Measurements from ENCODE around the gene VASP.
"Not testable (repeated sequence)": the region's sequence is repeated elsewhere in the genome, so short reads cannot be mapped to it uniquely, and the experiment has no call there.

VASP gene

GRCh38 chr19:45497791-45498190, 9.5 kb upstream of the VASP start:
- DNase-seq (ENCODE audit: low spot score), result no peak

- DNase-seq (ENCODE audit: low spot score), result no peak
Measured at GRCh38 chr19:45498411-45499195, 8.7 kb upstream of the VASP start, which contains the start of gene PPM1N. Gene PPM1N (plus strand): TSS chr19:45498443. CDS start chr19:45498473, 30 bp downstream.

GRCh38 chr19:45499196-45500180, 7.8 kb upstream of the VASP start:
- DNase-seq (ENCODE audit: low spot score), result no peak

GRCh38 chr19:45500918-45501729, 6.2 kb upstream of the VASP start:
- no peak for DNase-seq (ENCODE audit: low spot score)

GRCh38 chr19:45501730-45502014, 5.6 kb upstream of the VASP start:
- no peak for DNase-seq (ENCODE audit: low spot score)

- DNase-seq (ENCODE audit: low spot score), result no peak
Measured at GRCh38 chr19:45502111-45502510, 5.2 kb upstream of the VASP start.

DNA sequence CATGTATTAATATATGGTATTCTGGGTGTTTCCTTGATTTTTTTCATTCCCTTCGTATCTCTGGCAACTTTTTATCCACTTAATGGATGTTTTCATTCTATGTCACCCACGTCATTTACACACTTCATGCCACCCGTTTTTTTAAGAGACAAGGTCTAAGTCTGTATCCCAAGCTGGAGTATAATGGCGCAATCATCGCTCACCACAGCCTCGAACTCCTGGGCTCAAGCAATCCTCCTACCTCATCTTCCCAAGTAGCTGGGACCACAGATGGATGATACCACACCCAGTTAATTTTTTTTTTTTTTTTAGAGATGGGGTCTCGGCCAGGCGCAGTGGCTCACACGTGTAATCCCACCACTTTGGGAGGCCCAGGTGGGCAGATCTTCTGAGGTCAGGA, 3.4 kb upstream of the VASP start:
- DNase-seq (ENCODE audit: low spot score), result no peak

GRCh38 chr19:45505151-45505995, 1.9 kb upstream of the VASP start:
- DNase-seq (ENCODE audit: low spot score), result no peak

DNA sequence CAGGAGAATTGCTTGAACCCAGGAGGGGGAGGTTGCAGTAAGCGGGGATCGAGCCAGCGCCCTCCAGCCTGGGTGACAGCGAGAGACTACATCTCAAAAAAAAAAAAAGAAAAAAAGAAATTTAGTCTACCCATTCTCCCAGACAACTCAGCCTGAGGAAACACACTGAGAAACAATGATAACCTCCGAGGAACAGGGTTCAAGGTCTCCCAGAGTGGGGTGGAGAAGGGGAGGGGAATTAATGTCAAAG, 1.4 kb upstream of the VASP start:
- DNase-seq (ENCODE audit: low spot score), result no peak

DNA sequence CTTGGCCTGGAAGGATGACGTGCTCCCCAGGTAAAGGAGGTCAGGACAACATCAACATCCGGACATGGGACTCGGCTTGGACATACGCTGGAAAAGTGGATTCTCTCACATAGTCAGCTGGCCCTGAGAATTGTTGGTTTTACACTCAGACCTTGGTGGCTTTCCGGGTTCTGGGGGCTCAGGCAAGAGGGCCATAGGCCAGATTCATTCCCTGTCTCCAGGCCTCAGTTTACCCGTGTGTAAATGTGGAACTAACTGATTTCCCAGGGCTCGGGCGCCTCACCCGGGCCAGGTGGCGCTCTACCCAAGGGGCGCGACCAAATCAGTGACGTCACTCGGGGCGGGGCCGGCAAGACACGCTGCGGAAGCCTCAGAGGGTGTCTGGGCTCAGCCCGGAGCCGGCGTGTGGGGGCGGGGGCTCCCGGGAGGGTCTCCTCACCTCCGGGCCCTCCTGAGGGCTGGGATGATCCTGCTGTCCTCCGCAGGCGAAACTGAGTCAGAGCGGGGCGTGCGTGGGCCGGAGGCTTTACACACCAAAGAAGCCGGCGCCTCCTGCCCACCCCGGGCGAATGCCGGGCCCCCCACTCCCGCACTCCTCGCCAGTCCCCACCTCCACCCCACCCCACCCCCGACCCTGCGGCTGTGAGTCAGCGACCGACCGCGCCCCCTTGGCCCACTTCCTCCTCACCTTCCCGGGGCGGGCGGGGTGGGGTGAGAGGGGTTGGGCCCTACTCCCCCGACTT, 862 bp upstream of the VASP start:
- DNase-seq (ENCODE audit: low spot score), result peak; percentile 83

DNA sequence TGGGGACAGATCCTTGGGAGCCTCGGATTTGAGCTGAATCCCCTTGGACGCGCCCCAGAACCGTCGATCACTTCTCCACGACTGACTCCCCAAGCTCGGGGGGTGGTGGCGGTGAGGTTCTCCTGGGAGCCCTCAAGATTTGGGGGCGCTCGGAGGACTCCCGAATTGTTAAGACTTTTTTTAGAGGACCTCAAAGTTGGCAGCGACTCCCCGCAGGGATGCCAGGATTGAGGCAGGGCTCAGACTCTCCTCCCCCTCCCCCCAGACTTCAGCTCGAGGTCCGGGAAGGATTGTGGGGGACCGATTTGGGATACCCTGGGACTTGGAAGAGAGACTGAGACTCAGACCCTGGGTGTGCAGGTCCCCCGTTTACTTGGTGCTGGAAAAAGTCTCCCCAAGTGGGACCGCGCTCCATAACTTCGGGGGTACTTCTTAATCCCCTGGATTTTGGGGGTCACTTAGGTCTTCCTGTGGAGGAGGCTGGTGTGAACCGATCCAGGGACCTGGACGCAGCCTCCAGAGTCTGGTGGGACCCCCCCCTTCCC, 665 bp downstream of the VASP start:
- DNase-seq (ENCODE audit: low spot score), result no peak

GRCh38 chr19:45508417-45508860, 1.2 kb downstream of the VASP start:
- no peak for DNase-seq (ENCODE audit: low spot score)

DNA sequence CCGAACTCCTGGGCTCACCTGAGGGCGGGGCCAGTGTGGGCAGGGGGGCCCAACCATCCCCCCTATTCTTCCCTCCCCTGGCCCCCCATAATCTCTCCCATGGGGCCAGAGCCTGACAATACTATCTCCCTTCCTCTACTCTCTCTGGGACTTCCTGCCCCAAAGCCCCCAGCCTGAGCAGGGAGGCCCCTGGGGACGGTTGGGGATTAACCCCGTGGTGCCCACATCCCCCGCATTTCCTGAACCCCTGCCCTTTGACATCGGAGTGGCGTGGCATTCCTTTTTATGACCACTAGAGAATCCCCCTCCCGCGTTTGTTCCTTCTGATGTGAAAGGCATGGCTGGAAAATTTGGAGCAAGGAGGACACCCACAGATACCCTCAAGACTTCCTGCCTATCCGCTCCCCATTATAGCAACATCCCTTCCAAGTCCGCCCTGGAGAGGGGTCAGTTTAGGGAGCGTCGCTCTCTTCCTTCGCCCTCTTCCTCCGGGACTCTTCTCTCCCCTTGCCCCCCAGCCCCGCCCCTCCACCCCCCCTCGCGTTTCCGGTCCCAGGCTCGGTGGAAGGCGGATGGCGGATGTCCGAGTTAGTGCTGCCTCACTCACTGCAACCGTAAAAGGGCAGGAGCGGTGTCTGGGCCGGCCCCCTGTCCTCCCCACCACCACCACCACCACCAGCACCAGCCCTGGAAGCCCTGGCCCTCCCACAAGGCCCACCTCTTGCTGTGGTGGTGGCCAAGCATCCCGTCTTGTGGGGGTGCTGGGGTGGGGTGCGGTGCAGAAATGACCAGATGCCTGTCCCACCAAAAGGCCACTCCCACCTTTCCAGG, 1.8 kb downstream of the VASP start:
- no peak for DNase-seq (ENCODE audit: low spot score)

- no peak for DNase-seq (ENCODE audit: low spot score)
Measured at GRCh38 chr19:45509692-45510015, 2.4 kb downstream of the VASP start.

- not testable (repeated sequence) for DNase-seq (ENCODE audit: low spot score)
Measured at GRCh38 chr19:45510352-45510751, 3.1 kb downstream of the VASP start.

DNA sequence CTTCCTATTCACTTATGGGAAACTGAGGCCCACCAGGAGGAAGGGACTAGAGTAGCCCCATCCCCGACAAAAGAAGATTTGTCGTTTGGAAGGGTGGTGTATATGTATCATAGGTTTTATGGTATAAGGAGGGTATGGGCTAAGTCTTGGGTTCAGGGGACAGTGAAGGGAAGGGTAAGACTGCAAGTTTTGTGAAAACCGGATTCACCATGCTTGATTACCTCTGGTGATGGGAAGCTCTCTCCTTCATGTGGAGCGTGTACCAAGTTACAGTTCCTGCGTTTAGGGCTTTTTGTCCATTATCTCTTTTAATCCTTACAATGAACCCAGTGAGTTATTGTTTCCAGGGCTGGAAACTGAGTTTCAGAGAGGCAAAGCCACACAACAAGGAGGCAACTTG, 3.8 kb downstream of the VASP start:
- no peak for DNase-seq (ENCODE audit: low spot score)

DNA sequence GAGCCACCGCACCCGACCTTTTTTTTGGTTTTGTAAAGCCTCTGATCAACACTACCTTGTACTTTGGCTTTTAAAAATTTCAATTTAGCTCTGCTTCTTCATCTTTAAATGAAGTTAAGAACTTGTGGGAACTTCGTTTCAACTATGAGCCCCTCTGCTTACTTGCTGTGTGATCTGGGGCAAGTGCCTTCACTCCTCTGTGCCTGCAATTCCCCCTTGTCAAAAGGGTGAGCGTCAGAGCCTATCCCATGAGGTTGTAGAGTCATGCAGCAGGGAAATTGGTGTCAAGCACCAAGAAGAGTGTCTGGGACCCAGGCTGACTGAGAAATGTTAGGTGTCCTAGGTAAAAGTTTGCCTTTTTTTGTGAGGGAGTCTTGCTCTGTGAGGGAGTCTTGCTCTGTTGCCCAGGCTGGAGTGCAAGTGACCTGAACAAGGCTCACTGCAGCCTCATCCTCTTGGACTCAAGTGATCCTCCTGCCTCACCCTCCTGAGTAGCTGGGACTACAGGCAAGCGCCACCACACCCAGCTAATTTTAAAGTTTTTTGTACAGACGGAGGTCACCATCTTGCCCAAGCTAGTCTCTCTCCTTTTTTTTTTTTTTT, 5.7 kb downstream of the VASP start:
- DNase-seq (ENCODE audit: low spot score), result no peak

DNA sequence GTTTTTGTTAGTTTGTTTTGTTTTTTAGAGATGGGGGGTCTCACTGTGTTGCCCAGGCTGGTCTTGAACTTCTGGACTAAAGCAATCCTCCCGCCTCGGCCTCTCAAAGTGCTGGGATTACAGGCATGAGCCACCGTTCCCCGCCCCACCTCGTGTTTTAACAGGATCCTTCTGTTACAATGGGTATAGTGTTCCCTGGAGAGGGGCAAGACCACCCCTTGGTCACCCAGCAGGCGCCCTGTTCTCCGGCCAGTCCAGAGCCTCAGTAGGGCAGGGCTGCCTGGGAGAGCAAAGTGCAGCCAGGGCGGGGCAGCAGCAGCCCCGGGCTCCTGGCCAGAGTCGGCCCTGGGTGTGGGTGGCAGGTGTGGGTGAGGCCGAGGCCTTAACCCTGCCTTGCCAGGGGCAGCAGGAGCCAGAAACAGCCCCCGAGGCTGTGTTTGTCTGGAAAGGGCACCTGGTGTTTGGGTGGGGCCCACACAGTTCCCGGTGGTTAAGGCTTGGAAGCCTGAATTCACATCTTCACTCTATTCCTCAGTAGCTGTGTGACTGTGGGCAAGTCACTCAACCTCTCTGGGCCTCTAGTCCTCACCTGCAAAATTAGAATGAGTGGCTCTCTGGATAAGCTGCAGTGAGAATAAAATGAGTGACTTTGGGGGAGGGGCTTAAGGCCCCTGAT, 7.2 kb downstream of the VASP start:
- no peak for DNase-seq (ENCODE audit: low spot score)
